ENCODE results near the gene FOXL2NB.
"Not testable (repeated sequence)": the region's sequence is repeated elsewhere in the genome, so short reads cannot be mapped to it uniquely, and the experiment has no call there.

Gene FOXL2NB

DNA sequence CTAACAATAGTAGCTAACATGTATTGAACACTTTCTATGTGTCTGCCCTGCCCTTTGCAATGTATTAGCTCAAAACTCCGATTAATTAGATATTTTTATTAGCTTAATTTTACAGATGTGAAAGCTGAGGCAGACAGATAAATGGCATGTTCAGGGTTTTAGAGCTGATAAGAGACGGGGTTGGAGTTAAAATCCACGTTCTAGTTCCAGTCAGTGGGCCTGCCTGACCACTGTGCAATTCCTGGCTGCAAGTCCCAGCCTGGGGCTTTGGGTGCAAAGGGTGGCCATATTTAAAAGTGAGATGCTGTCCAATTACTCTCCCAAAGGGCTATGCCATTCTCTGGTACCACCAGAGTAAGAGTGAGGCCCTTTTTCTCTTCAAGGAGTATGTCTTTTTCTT, 33.3 kb upstream of the FOXL2NB start:
- WGBS = 96% methylated on average over 3 of the region's 3 CpGs
- Histone ChIP-seq H3K36me3 (ENCODE audit: insufficient read depth, low read length) (no peaks in the 10 kb centered on the region), H3K4me1 (ENCODE audit: insufficient read depth, low read length) (no peaks in the 10 kb centered on the region), H3K27me3 (ENCODE audit: insufficient read depth, low read length) (peaks cover 10% of the 10 kb centered on the region), H3K9ac (ENCODE audit: low read depth, low read length) (no peak overlapping the region), H3K9me3 (ENCODE audit: insufficient read depth, low read depth, low read length) (no peaks in the 10 kb centered on the region), H3K27ac (ENCODE audit: low read depth, low read length) (no peak overlapping the region), H3K4me3 (ENCODE audit: low read length) (no peak overlapping the region)

DNA sequence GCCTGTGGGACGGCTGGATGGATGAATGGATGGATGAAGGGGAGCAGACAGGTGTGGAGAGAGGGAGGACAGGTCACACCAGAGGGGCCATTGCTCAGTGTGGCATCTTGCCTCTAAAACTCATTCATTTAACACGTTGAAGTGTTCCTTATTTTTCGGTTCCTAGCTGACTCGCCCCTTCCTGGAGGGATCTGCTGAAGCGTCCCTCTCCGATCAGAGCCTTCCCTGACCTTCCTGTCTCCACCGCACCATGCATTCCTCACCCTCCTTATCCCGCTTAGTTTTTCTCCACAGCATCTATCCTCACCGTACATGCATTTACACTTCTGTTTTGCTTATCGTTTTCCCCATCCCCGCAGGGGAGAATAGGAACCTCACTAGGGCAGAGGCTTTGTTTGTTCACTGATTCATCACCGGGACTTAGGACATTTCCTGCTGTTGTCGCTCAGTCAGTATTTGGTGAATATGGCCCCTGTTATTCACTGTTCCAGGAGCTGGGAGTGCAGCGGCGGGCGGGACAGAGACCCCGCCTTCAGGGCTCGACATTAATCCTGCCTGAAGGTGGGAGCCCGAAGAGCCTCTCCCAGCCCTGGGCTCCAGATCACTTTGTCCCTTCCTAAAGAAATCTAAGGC, 32.0 kb upstream of the FOXL2NB start:
- no peak overlapping the region for H3K27ac ChIP-seq (ENCODE audit: low read depth, low read length)
- no peaks in the 10 kb centered on the region for H3K4me1 ChIP-seq (ENCODE audit: insufficient read depth, low read length)
- 13% methylated on average over 19 of the region's 19 CpGs for WGBS
- H3K9me3 ChIP-seq (ENCODE audit: insufficient read depth, low read depth, low read length) = no peaks in the 10 kb centered on the region
- no peaks in the 10 kb centered on the region for H3K36me3 ChIP-seq (ENCODE audit: insufficient read depth, low read length)
- H3K4me3 ChIP-seq (ENCODE audit: low read length) = peak overlapping the region; percentile 90
- H3K9ac ChIP-seq (ENCODE audit: low read depth, low read length) = 0 out of 2 replicates have a peak overlapping the region, but pooled peaks have one; percentile 4
- H3K27me3 ChIP-seq (ENCODE audit: insufficient read depth, low read length) = peaks cover 10% of the 10 kb centered on the region

DNA sequence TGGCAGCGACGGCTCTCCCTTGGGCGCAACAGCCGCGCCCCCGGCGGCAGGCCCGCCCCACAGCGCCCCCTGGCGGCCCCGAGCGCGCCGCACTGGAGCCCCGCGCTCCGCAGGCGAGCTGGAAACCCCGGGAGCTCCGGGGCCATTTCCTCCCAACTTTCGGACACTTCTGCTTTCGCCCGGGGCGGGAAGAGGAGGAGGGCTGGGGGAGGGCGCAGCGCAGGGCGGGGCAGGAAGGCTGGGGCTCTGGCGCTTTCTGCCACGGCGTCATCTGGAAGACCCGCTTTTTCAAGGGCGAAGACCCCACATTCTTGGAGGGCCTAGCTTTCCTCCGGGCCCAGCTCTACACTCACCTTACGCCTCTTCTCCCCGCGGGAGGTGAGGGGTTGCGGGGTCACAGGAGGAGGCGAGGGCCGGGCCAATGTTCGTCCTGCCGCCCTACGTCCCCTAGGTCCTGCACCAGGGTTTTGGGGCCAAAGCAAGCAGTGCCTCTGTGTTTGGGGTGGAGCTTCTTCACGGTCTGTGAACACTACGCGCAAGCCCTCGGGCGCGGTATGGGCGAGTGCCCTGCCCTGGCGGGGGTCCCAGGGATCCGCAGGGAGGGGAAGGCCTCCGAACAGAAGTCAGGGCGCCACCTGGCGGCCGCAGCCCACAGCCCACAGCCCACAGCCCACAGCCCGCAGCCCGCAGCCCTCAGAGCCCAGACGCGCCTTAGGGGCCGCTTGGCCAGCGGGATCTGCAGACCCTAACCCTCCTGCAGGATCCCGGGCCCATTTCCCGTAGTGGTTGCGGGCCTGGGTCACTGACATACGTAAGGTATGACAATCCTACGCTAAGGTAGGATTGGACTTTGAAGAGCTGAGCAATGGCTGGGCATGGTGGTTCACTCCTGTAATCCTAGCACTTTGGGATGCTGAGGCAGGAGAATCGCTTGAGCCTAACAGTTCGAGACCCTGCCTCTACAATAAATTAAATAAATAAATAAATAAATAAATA, 31.2 kb upstream of the FOXL2NB start:
- peak overlapping the region; percentile 87 for H3K9ac ChIP-seq (ENCODE audit: low read depth, low read length)
- peak overlapping the region; percentile 90 for H3K4me3 ChIP-seq (ENCODE audit: low read length)
- H3K27me3 ChIP-seq (ENCODE audit: insufficient read depth, low read length) = peaks cover 10% of the 10 kb centered on the region
- WGBS = 4% methylated on average over 67 of the region's 68 CpGs
- H3K9me3 ChIP-seq (ENCODE audit: insufficient read depth, low read depth, low read length) = no peaks in the 10 kb centered on the region
- no peaks in the 10 kb centered on the region for H3K4me1 ChIP-seq (ENCODE audit: insufficient read depth, low read length)
- no peaks in the 10 kb centered on the region for H3K36me3 ChIP-seq (ENCODE audit: insufficient read depth, low read length)
- peak overlapping the region; percentile 84 for H3K27ac ChIP-seq (ENCODE audit: low read depth, low read length)

DNA sequence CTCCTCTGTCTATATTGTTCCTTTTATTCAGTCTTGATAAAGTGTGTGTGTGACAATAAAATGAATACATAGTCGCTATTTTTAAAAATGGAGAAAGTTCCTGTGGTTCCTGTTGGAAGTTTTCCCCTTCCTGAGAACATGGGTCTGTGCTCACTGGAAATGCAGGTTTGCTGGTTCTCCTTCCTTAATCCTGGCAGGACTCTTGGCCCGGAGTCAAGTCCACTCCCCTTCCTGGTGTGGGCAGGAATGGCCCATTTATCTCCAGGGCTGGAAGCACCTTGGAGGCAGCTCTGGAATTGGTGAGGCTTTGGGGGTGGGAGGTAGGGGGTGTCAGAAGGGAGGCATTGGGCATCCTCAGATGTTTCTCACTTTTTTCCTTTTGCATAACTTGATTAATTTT, 30.2 kb upstream of the FOXL2NB start:
- no peaks in the 10 kb centered on the region for H3K4me1 ChIP-seq (ENCODE audit: insufficient read depth, low read length)
- H3K9ac ChIP-seq (ENCODE audit: low read depth, low read length) = no peak overlapping the region
- H3K4me3 ChIP-seq (ENCODE audit: low read length) = no peak overlapping the region
- 77% methylated on average over 2 of the region's 2 CpGs for WGBS
- no peaks in the 10 kb centered on the region for H3K9me3 ChIP-seq (ENCODE audit: insufficient read depth, low read depth, low read length)
- H3K36me3 ChIP-seq (ENCODE audit: insufficient read depth, low read length) = no peaks in the 10 kb centered on the region
- no peak overlapping the region for H3K27ac ChIP-seq (ENCODE audit: low read depth, low read length)
- peaks cover 10% of the 10 kb centered on the region for H3K27me3 ChIP-seq (ENCODE audit: insufficient read depth, low read length)

DNA sequence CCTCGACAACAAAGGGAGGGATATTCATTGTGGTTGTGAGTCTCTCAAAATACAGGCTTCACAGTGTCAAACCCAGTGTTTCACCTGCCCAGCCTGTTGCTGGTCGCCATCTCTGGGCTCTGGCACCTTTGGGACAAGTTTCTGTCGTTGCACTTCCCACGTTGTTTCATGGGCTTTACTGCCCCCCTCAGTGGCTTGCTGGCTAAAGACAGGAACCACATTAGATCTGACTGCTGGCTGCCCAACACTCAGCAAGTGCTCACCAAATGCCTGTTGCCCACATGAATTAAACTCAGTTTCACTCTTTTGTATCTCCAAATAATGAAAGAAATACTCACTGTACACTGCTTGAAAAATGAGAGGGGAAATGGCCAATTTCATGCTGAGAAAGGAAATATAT, 27.7 kb upstream of the FOXL2NB start:
- no peaks in the 10 kb centered on the region for H3K4me1 ChIP-seq (ENCODE audit: insufficient read depth, low read length)
- H3K27ac ChIP-seq (ENCODE audit: low read depth, low read length) = no peak overlapping the region
- 70% methylated on average over 4 of the region's 4 CpGs for WGBS
- H3K9me3 ChIP-seq (ENCODE audit: insufficient read depth, low read depth, low read length) = no peaks in the 10 kb centered on the region
- H3K9ac ChIP-seq (ENCODE audit: low read depth, low read length) = no peak overlapping the region
- peaks cover 8% of the 10 kb centered on the region for H3K27me3 ChIP-seq (ENCODE audit: insufficient read depth, low read length)
- H3K4me3 ChIP-seq (ENCODE audit: low read length) = no peak overlapping the region
- H3K36me3 ChIP-seq (ENCODE audit: insufficient read depth, low read length) = no peaks in the 10 kb centered on the region

DNA sequence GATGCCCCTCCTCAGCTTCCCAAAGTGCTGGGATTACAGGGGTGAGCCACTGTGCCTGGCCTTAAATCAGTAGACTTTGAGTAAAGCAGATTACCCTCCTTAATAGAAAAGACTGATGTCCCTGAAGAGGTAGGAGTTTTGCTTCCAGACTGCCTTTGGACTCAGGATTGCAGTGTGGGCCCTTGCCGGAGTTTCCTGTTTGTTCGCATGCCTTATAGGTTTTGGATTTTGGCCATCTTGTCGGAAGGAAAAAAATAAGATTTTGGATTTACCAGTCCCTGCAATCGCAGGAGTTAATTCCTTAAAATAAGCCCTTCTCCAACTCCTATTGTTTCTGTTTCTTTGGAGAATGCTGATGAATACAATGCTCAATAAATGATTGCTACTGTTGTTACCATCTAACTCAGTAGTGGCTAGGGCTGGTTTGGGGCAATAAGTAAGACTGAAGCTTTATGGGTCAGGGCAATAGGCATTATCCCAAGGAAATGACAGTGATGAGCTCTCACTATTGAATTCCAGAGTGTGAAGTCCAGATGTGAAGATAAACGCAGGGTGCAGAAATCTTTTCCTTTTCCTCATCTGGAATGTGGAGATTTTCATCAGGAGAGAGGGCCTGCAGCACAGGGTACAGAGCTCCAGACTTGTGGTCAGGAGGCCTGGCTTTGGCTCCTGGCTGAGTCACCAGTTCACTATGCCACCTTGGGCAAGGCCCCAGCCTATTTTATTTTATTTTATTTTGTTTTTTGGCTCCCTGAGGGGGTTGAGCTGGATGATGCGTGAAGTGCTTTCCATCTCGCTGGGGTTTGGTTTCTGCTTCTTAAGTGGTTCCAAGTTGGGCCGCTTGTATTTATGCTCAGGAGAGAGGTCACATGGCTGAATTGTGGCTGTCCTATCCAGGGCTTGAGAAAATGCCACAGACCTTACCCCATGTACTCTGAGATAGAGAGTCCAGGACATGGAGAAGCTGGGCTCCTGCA, 25.4 kb upstream of the FOXL2NB start:
- no peak overlapping the region for H3K27ac ChIP-seq (ENCODE audit: low read depth, low read length)
- WGBS = 86% methylated on average over 7 of the region's 8 CpGs
- no peak overlapping the region for H3K9ac ChIP-seq (ENCODE audit: low read depth, low read length)
- H3K9me3 ChIP-seq (ENCODE audit: insufficient read depth, low read depth, low read length) = no peaks in the 10 kb centered on the region
- H3K4me1 ChIP-seq (ENCODE audit: insufficient read depth, low read length) = no peaks in the 10 kb centered on the region
- H3K27me3 ChIP-seq (ENCODE audit: insufficient read depth, low read length) = peaks cover 4% of the 10 kb centered on the region
- no peaks in the 10 kb centered on the region for H3K36me3 ChIP-seq (ENCODE audit: insufficient read depth, low read length)
- no peak overlapping the region for H3K4me3 ChIP-seq (ENCODE audit: low read length)

DNA sequence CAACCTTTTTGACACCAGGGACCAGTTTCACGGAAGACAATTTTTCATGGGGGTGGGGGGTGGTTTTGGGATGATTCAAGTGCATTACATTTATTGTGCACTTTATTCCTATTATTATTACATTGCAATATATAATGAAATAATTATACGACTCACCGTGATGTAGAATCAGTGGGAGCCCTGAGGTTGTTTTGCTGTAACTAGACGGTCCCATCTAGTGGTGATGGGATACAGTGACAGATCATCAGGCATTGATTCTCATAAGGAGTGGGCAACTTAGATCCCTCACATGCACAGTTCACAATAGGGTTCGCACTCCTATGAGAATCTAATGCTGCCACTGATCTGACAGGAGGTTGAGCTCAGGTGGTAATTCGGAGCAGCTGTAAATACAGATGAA, 24.6 kb upstream of the FOXL2NB start:
- H3K4me3 ChIP-seq (ENCODE audit: low read length); H3K4me1 ChIP-seq (ENCODE audit: insufficient read depth, low read length); H3K9me3 ChIP-seq (ENCODE audit: insufficient read depth, low read depth, low read length); H3K27me3 ChIP-seq (ENCODE audit: insufficient read depth, low read length); H3K36me3 ChIP-seq (ENCODE audit: insufficient read depth, low read length); H3K9ac ChIP-seq (ENCODE audit: low read depth, low read length); H3K27ac ChIP-seq (ENCODE audit: low read depth, low read length): not testable (repeated sequence)
- 92% methylated on average over 5 of the region's 6 CpGs for WGBS

DNA sequence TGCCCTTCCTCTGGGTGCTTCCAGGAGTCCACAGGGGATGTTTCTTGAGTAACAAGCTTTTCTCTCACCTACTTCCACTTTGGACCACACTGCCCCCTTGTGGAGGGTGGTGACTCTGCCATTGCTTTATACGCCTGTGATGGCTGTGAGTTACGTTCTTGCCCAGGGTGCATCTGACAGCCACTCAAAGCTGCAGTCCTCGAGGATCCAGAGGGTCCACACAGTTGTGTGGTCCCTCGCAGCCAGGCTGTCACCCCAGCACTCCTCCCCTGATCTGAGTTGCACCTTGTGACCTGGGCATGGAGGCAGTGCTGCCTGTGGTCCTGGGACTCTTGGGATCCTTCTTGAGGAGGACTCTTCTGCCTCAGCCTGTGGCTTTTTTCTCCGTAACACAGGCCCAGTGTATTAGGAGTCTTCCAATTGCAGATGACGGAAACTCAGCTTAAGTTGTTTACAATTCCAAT, 23.5 kb upstream of the FOXL2NB start:
- 32% methylated on average over 5 of the region's 6 CpGs for WGBS
- H3K4me1 ChIP-seq (ENCODE audit: insufficient read depth, low read length) = no peaks in the 10 kb centered on the region
- no peaks in the 10 kb centered on the region for H3K27me3 ChIP-seq (ENCODE audit: insufficient read depth, low read length)
- no peaks in the 10 kb centered on the region for H3K9me3 ChIP-seq (ENCODE audit: insufficient read depth, low read depth, low read length)
- no peak overlapping the region for H3K9ac ChIP-seq (ENCODE audit: low read depth, low read length)
- H3K4me3 ChIP-seq (ENCODE audit: low read length) = no peak overlapping the region
- H3K27ac ChIP-seq (ENCODE audit: low read depth, low read length) = no peak overlapping the region
- no peaks in the 10 kb centered on the region for H3K36me3 ChIP-seq (ENCODE audit: insufficient read depth, low read length)

DNA sequence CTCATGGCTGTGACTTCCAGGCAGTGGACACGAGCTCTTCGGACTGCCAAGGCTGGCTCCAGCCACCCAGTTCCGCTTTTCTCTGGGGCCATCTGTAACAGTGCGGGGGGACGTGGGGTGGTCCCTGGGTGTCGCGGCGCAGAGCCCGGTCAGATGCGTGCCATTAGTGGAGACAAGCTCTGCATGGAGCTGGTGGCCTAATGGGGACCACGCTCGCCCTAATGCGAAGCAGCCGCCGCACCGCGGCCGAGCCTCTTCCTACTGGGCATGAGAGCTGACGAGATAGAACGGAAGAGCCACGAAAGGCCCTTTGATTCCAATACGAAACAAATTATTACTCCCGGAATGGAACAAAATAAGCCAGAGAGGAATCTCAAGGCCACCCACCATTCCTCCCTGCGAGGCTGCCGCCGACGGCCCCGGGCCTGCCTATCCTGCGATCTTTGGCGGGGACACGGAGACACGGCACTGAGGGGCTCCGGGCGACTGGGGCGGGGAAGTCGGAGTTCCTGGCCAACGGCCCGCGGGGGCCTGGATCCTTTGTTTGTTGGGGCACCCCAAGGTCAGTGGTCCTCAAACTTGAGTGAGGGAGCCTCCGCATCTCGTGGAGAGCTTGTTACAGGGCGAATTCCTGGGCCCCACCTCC, 18.2 kb upstream of the FOXL2NB start:
- H3K36me3 ChIP-seq (ENCODE audit: insufficient read depth, low read length) = no peaks in the 10 kb centered on the region
- H3K27me3 ChIP-seq (ENCODE audit: insufficient read depth, low read length) = peaks cover under 1% of the 10 kb centered on the region
- 96% methylated on average over 42 of the region's 42 CpGs for WGBS
- H3K9me3 ChIP-seq (ENCODE audit: insufficient read depth, low read depth, low read length) = no peaks in the 10 kb centered on the region
- no peak overlapping the region for H3K4me3 ChIP-seq (ENCODE audit: low read length)
- H3K27ac ChIP-seq (ENCODE audit: low read depth, low read length) = no peak overlapping the region
- no peak overlapping the region for H3K9ac ChIP-seq (ENCODE audit: low read depth, low read length)
- H3K4me1 ChIP-seq (ENCODE audit: insufficient read depth, low read length) = peaks cover 10% of the 10 kb centered on the region

DNA sequence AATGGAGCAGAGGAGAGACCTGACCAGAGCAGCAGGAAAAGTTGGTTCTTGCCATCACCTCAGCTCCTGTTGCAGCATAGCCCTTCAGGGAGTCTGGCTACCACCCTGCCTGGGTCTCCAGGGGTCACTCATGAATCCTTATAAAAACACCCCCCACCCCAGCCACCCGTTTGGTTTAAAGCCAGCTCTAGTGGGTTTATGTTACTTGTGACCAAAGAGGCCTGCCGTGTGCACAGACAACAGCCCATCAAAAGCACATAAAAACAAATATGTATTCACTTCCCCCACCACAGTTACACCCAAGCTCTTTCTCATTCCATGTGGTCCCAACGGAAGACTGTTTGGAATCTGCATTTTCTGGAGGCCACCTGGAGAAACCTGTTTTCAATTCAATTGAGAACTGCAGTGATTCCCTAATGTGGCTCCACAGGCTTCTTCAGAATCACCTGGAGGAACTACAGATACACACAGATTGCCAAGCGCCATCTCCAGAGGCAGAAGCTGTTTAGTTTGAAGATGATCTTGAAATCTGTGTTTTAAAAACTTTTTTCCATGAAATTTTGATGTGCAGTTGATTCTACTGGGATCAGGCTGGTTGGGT, 13.8 kb upstream of the FOXL2NB start:
- Histone ChIP-seq H3K36me3 (ENCODE audit: insufficient read depth, low read length) (no peaks in the 10 kb centered on the region), H3K4me1 (ENCODE audit: insufficient read depth, low read length) (peaks cover 24% of the 10 kb centered on the region), H3K27me3 (ENCODE audit: insufficient read depth, low read length) (peaks cover 43% of the 10 kb centered on the region), H3K27ac (ENCODE audit: low read depth, low read length) (no peak overlapping the region), H3K4me3 (ENCODE audit: low read length) (no peak overlapping the region), H3K9me3 (ENCODE audit: insufficient read depth, low read depth, low read length) (no peaks in the 10 kb centered on the region), H3K9ac (ENCODE audit: low read depth, low read length) (no peak overlapping the region)
- WGBS = 65% methylated on average over 4 of the region's 4 CpGs
